GM18858 (cell line): Measurements from ENCODE around the gene NYAP2.
A peak's percentile ranks its signal among the peaks of the same experiment; 100 is the strongest.

Experiments
- ATAC-seq: cut with Tn5 transposase; IDR thresholded peaks from one replicate; pipeline ENCODE4 v1.9.1; 2021; ENCODE audit not compliant: unreplicated experiment

NYAP2 gene

DNA sequence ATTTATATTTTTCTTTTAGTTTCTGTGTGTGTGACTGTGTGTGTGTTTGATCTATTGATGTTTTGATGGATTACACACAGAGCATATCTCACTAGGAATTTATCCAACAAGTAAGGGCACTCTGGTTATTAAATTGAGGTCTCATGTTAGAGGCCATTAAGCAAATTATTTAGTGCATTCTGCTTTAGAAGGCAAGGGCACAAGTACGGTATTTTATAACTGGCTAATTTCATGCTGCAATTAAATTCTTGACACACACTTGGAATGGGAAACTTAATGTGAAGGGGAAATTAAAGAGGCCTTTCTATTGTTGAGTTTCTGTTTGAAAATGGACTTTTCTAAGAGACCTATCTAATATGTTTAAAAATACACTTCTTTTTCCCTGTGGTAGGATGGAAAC is 25.8 kb downstream of the NYAP2 start:
- no peak for ATAC-seq

DNA sequence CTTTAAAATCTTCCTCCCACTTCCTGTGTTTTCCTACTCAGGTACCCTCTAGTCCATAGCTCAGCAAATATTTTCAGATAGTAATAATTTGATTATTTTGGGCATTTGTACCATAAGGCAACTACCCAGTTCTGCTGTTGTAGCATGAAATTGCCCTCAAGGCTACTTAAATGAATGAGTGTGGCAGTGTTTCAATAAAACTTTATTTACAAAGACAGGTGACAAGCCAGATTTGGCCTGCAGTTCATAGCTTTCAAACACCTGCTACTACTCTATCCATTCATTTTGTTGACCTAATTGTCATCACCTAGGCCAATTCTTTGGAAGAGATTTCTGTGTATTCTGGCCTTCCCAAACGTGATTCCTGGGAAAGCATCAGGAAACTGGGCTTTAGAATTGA is 28.9 kb downstream of the NYAP2 start:
- ATAC-seq = no peak

DNA sequence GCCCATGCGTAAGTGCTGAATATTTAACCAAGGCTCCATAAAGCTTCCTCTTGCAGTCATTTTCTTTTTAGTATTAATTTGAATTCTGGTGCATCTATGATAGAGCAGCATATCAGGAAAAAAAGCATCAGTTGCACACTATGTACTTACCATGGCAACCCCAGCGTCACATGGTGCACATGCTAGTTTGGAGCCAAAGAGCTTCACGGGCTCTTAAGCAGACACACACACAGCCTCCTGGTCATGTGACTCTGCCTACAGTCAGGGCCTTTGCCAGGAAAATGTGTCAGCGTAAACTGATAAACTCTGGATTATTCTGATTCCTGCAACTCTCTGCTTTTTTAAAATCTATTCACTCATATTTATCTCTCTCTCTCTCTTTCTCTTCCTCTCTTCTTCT is 30.2 kb downstream of the NYAP2 start:
- ATAC-seq = no peak

DNA sequence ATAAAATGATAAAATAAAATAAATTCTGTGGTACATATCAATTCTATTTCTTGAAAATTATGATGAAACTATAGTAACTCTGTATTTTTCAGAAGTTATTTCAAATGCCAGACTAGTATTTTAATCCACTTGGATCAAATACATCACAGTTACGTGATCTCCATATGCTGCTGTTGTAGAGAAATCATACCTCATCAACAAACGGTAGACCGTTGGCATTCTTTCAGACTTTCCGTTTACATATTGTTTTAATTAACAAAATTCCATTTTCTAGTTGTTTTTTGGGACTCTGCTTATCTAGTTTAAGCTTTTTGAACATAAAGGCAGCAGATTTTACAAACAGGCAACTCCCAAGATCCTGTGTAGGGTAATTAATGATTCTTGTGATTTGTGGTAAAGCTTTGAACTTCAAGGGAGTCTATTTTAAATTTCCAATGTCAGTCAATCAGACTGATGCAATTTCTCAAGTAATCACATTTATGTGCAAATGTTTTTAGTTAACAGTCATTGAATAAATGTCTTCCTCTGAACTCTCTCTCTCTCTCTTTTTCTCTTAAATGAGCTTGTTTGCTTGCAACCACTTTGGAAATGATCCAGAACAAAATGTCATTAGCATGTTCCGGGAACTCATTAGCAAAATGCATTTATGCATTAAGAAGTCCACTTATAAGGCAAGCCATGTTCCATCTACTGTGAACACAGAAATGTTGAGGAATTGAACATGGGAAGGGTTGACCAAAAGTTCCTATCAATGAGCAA is 31.8 kb downstream of the NYAP2 start:
- ATAC-seq = no peak

DNA sequence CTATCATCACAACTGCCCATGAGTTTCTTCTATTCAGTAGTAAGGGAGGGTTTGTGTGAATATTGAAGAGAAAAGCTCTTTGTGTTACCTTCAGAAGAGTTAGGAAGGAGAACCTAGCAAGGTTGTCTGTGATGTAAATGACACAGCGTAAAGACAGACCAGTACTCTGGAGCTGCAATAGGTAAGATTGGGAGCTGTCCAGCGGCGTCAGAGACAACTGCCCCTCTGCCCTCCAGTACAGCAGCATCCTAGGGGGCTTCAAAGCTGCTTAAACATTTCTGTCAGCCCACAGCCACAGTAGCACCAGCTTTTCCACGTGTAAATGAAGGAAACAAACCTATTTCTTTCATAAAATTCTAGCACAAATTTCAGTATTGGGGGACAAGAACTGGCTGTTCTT is 34.5 kb downstream of the NYAP2 start:
- ATAC-seq = no peak

DNA sequence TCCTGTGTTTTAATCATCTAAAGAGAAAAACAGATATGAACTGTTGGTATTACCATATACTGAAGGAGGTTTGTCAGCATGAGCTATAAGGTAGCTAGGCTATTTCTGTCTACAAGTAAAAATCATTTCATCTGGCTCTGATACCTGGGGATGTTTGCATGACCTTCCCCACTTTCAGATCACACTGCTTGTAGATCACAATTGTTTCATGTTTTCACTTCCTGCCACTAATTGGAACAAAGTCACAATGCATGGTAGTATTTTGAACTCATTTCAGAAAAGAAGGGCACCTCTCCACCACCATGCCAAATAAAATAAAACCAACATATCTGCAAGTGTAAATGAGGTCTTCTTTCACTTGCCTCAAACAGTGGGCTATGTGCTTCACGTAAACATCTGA is 37.8 kb downstream of the NYAP2 start:
- no peak for ATAC-seq

DNA sequence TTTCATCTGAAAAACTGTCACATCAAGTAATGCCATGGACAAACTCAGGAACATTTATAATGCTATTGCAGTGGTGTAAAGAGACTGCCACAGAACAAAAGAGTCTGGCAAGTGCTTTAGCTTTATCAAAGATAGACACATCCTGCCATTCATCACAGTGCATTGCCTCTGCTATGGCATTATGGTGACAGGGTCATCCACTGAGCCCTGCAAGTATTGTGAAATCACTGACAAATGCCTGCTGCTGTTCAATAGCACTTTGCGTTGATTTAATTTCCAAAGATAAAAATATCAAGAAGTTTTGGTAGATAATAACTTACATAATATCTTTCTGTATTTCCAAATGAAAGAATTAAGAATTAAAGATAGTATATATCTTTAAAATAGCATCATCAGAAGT is 38.7 kb downstream of the NYAP2 start:
- ATAC-seq = no peak

DNA sequence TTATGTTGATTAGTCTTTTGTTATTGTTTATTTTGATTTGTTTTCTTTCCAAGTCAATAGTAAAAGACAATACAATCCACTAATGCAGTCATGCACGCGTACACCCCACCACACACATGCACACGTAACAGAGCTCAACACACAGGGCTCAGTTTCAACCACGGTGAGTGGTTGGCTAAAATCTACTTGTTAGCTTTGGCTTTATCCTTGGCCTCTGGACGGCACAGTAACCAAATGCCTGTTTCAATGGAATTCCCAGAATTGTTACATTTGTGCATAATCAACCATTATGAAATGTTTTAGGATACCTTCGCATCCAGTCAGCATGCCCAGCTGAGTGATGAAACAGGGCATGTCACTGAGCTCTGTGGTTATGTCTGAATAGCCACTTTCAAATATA is 53.2 kb downstream of the NYAP2 start:
- ATAC-seq = no peak

DNA sequence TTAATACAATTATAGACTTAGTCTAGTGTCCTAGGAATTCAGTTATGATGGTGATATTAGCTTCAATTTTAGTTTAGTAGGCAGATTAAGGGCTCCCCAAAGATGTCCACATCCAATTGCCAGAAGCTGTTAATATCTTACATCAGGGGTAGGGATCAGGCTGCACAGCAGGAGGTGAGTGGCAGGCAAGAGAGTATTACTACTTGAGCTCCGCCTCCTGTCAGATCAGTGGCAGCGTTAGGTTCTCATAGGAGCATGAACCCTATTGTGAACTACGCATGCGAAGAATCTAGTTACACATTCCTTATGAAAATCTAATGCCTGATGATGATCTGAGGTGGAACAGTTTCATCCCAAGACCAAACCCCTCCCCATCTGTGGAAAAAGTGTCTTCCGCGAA is 54.9 kb downstream of the NYAP2 start:
- ATAC-seq = no peak

DNA sequence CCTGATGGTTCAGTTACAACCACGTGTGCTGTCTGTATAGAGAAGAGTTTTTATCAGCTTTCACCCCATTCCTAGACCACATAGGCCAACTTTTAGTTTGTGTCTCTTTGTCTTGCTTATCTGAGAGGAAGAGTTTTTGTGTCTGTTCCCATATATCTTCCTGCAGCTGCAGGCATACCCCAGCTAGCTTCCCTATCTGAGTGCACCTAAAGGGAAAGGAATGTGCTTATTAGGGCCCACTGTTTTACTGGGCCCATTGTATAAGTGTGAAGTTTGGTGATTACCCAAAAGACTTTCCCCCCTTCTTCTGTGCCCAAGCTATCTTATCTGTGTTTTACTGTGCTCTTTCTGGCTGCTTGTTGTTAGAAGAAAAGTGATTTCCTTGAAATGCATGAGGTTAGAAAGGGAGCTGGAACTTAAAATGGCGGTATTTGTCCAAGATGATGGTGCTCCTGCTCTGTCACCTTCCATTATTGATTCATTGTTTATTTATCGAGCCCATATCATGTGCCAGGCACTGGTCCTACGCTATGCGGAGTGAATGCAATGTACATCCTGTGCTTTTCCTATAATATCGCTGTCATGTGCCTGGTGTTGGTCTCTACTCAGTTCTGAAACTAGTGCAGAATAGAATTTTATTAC is 57.2 kb downstream of the NYAP2 start:
- no peak for ATAC-seq

DNA sequence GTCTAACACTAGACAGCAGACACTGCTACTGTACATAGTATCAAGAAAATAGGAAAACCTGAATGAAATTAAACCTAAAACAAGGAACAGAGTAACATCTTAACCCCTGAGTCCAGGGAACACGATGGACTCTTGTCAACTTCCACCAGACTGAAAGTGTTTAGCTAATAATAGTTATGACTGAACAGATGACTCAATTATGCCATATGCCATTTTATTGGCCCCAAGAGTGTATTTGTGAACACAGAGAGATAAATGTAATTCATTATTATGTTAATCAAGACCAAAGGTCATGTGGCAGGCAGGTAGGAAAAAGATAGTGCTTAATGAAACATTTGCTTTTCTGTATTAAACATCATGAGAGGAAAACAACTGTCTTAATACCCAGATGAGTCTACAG is 58.0 kb downstream of the NYAP2 start:
- no peak for ATAC-seq

DNA sequence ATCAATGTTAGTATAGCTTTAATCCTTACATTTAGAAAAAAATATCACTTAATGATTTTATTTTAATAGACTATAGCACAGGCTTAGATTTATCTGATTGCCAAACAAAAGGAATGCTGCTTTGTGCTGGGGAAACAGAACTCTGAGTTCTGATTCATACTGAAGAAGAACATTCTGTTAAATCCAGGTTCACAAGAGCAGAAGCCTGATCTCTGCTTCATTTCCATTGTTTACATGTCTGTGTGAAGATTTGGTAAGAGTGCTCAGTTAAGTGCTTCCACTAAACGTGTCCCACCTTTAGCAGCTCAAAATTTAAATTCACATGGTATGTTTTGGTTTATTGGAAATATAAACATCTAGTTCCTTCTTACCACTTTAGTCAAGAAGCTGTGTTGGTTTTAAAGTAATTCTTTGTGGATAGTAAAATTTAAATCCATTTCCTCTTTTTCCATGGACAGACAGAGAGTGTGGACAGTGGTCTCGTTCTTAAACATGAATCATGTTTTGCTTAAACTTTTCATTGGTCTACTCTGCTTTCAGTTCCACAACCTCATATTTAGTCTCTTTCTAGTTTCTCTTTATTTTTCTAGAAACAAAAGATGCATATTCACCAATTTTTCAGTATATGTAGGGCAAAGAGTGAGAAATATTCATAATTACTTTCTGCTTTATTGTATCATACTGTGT is 59.1 kb downstream of the NYAP2 start:
- peak; percentile 53 for ATAC-seq

DNA sequence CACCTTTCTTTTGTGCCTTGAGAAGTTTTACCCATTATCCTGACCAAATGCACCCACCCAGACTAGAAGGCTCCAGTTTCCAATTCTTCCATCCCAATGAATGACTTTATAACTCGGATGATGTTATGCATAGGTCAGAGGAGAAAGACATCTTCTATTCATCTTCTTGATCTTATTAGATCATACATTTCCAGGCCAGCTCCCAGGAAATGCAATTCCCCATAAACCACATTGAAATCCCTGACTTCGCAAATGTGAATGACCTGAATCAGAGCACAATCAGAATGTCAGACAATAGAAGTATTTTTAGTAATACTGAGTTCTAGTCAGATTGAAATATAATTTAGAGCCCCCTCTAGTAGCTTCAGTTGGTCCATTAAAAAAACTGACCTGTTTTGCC is 62.9 kb downstream of the NYAP2 start:
- ATAC-seq = no peak

DNA sequence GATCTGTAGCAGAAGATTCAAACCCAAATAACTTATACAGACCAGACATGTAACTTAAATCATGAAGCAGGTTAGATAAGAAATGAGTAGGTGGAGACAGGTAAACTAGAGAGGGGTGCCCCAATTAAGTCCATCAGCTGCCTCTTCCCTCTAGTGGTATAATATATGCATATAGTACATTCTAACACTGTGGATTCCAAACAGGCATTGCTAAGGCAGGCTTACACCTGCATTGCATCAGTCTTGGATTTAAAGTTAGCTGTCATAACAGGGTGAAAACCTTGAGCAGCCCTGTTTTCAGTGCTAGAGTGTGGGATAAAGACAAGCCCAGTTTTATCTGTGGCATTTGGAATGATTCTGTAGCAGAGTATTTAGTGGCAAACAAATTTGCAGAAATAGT is 63.4 kb downstream of the NYAP2 start:
- ATAC-seq = no peak

DNA sequence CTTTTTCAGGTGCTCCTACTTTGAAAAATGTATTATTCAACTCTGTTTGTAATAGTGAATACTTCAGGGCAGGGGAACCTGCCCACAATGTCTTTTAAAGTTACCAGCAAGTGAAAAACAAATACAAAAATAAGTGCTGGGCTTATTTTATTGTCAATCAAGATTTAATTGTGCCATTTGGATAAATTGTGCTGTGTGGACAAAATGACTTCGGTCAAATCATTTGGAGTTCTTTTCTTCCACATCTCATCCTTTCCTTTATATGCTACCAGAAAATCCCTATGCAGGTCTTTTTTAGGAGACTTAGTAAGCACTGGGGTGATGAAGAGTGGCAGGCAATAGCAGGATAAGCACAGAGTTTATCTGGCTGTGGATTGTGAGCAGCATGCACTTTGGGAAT is 63.9 kb downstream of the NYAP2 start:
- ATAC-seq = no peak

DNA sequence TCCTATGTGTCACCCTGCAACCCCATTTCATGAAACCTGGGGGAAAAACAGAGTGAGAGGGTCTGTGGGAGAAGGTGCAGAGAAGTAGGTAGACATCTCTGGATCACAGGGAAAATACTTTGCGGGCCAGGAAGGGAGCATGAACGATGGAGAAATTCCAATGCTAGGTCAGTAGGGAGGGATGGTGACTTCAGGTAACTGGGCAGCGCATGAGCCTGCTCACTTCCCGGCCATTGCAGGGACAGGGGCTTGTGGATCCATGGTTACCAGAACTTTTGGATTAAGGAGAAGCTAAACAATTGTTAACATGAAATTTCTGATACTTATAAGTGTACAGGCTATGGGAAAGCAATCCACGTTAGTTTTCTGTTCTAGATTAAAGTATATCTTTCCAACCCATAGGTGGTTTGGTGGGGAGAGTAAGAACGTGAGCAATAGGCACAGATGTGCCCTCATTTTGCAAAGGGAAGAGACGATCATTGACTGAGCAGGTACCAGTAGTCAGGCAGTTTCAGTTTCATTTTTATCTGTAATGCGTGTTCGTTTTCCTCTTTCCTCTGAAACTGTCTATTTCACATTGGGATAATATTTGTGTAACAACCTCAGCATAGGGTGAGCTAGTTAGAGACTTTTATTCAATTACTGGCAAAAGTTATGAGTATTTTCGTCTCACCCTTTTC is 65.0 kb downstream of the NYAP2 start:
- peak; percentile 84 for ATAC-seq

DNA sequence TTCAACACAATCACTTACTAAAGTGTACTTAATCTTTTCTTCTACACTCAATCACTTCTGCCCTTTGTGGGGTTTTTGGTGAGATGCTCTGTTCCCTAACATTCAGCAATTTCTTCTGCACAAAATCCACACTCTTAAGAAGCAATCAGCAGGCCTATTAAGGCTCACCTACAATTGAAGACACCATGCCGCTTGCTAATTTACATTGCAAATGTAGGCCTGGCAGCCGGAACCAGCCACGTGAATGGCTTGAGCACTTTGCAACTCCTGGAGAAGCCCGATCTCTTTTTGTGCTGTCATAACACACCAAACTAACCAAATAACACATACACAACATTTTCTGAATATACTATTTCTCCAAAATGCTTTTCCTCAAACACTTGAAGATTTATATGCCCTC is 66.3 kb downstream of the NYAP2 start:
- no peak for ATAC-seq

DNA sequence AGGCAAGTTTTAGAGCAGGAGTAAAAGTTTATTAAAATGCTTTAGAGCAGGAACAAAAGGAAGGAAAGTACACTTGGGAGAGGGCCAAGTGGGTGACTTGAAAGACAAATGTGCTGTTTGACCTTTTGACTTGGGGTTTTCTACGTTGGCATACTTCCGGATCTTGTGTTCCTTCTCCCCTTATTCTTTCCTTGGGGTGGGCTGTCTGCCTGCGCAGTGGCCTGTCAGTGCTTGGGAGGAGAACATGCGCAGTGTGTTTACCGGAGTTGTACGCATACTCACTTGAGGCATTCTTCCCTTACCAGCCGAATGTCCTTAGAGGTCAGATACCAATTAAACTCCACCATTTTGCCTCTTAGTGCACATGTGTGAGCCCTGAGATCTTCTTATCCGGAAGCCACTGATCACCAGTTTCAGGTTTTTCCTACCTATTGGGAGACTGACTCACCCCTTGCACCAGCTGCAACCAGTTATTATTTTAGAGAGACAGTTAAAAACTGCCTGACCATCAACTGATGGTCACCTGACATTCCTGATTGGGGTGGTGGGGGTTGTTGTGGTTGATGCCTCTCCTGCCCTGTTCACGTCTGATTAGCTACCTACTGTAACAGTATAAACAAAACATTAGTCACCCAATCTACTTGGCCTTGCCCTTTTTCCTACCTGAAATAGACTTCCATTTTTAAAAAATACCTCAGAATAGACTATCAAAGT is 67.5 kb downstream of the NYAP2 start:
- ATAC-seq = no peak

DNA sequence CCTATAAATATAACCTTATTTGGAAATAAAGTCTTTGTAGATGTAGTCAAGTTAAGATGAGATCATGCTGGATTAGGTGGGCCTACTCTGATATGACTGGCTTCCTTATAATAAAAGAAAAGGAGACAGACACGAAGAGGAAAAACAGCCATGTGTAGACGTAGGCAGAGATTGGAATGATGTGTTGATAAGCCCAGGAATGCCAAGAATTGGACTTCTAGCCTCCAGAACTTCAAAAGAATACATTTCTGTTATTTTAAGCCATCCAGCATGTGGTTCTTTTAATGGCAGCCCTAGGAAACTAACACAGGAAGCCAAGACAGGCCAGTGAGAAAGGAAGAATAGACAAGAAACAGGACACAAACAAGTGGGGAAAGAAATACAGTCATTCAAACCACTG is 68.6 kb downstream of the NYAP2 start:
- ATAC-seq = no peak

DNA sequence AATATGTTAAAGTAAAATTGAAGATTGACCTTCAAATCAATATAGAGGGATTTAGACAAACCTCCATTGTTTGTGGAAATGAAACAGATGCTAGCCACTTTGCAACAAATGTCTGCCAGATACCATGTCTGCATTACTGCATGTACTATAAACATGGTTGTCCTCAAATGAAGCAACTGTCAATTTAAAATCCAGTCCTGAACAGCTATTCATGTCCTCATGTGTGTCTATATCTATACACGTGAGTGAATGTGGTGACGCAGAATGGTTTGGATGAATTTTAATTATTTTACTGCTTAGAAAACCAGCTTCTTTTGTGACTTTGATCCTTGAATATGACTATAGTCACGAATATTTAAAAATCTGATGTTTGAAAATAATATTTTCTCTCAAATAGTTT is 71.5 kb downstream of the NYAP2 start:
- ATAC-seq = no peak

DNA sequence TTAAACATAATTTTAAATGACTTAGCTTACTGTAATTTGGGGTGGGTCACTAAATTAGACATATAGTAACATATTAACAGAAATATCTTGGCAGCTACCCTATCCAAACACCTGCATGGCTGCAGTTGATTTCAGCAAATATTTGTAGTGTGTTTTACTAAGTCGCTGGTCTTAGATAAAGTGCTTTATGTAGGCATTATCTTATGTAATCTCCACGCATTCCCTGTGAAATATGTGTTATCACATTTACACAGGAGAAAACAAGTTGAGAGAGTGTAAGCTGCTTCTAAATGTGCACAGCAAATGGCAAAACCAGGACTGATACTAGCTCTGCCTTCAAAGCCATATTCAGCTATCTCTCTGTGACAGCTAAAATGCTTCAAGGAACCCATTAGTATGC is 72.0 kb downstream of the NYAP2 start:
- ATAC-seq = no peak
